IMR-90 (cell line): ENCODE data around the gene OAS1. TPM values are rescaled to one million over a fixed set of nuclear protein-coding genes. Genes with fewer than 3 reads are reported as not detected.

Source experiments
- ATAC-seq: fragments of 200-7000 bp; cut with Tn5 transposase; 2 replicates; pipeline ENCODE4 v1.9.1; 2020; ENCODE audit warnings: low read depth, mild to moderate bottlenecking, moderate library complexity
- BruUV-seq: library from RNA; stranded (reverse); fragments of 400-500 nt; replicated peaks from 2 replicates; lab custom pipeline; 2021; lab: Mats Ljungman, UMichigan
- CTCF ChIA-PET: fragments of 300-600 bp; formaldehyde crosslinking; extraction: SDS; loops from one replicate; lab custom pipeline; 2021; ENCODE audit warnings: antibody characterized with exemption; lab: Yijun Ruan, JAX
- POLR2A ChIA-PET: fragments of 300-600 bp; sonication (Branson Sonifier 250); formaldehyde crosslinking; loops from one replicate; lab custom pipeline; 2022; ENCODE audit warnings: antibody characterized with exemption; ENCODE audit not compliant: unreplicated experiment; lab: Charles Lee
- DNase-seq: peaks from one replicate; pipeline ENCODE4 v3.0.0; 2013
- H2AFZ ChIP-seq: replicated peaks from 2 replicates; pipeline ENCODE3; 2013; ENCODE audit warnings: low read length, mild to moderate bottlenecking; ENCODE audit not compliant: poor library complexity
- H2AK5ac ChIP-seq: 2 replicates; pipeline ENCODE4 v1.6.1; 2013; ENCODE audit warnings: low read depth, low read length, inconsistent platforms
- H2AK9ac ChIP-seq: replicated peaks from 2 replicates; pipeline ENCODE3; 2013; ENCODE audit warnings: mild to moderate bottlenecking, low read depth, low read length, moderate library complexity; ENCODE audit not compliant: poor library complexity
- H2BK120ac ChIP-seq: 2 replicates; pipeline ENCODE4 v1.6.1; 2013; ENCODE audit warnings: low read depth, low read length, inconsistent platforms
- H2BK15ac ChIP-seq: 3 replicates; pipeline ENCODE4 v1.6.1; 2013; ENCODE audit warnings: low read depth, low read length, inconsistent platforms
- H2BK20ac ChIP-seq: 2 replicates; pipeline ENCODE4 v1.6.1; 2013; ENCODE audit warnings: low read depth, mild to moderate bottlenecking, inconsistent platforms, low read length, moderate library complexity
- H2BK5ac ChIP-seq: 2 replicates; pipeline ENCODE4 v1.6.1; 2013; ENCODE audit warnings: mild to moderate bottlenecking, low read depth, low read length, inconsistent platforms; ENCODE audit not compliant: poor library complexity, severe bottlenecking
- H3K14ac ChIP-seq: replicated peaks from 2 replicates; pipeline ENCODE4 v1.6.1; 2013; ENCODE audit warnings: low read depth, low read length, inconsistent platforms
- H3K18ac ChIP-seq: 2 replicates; pipeline ENCODE4 v1.6.1; 2013; ENCODE audit warnings: low read depth, low read length, control low read depth
- H3K23ac ChIP-seq: 2 replicates; pipeline ENCODE4 v1.6.1; 2013; ENCODE audit warnings: low read depth, low read length, inconsistent platforms
- H3K27ac ChIP-seq: 2 replicates; pipeline ENCODE4 v1.5.1; 2013; ENCODE audit warnings: mild to moderate bottlenecking, control low read depth, low read length; ENCODE audit not compliant: insufficient read depth
- H3K27me3 ChIP-seq: 2 replicates; pipeline ENCODE4 v1.6.1; 2013; ENCODE audit warnings: low read length; ENCODE audit not compliant: control insufficient read depth, insufficient read depth
- H3K36me3 ChIP-seq: 2 replicates; pipeline ENCODE4 v1.6.1; 2013; ENCODE audit warnings: low read length, mixed read lengths; ENCODE audit not compliant: control insufficient read depth, insufficient read depth
- H3K4ac ChIP-seq: 2 replicates; pipeline ENCODE4 v1.6.1; 2013; ENCODE audit warnings: low read depth, low read length, inconsistent platforms
- H3K4me1 ChIP-seq: 2 replicates; pipeline ENCODE4 v1.6.1; 2013; ENCODE audit warnings: low read length, mixed read lengths; ENCODE audit not compliant: control insufficient read depth, insufficient read depth
- H3K4me2 ChIP-seq: 2 replicates; pipeline ENCODE4 v1.6.1; 2013; ENCODE audit warnings: low read depth, mild to moderate bottlenecking, control low read depth, low read length, moderate library complexity
- H3K4me3 ChIP-seq: 2 replicates; pipeline ENCODE4 v1.5.1; 2013; ENCODE audit warnings: low read depth, mild to moderate bottlenecking, control low read depth, low read length, moderate library complexity; ENCODE audit not compliant: insufficient read depth
- H3K56ac ChIP-seq: 2 replicates; pipeline ENCODE4 v1.6.1; 2013; ENCODE audit warnings: low read length, inconsistent platforms; ENCODE audit not compliant: insufficient read depth; ENCODE audit errors: extremely low read depth
- H3K79me1 ChIP-seq, 2 experiments: 2 replicates each; pipeline ENCODE4 v1.6.1; 2013; ENCODE audit warnings: low read length in 2 of 2, inconsistent platforms in 1 of 2, low read depth in 1 of 2
- H3K9ac ChIP-seq: 2 replicates; pipeline ENCODE4 v1.6.1; 2013; ENCODE audit warnings: low read depth, low read length, control low read depth
- H3K9me1 ChIP-seq: 2 replicates; pipeline ENCODE4 v1.6.1; 2013; ENCODE audit warnings: low read length, inconsistent platforms; ENCODE audit not compliant: insufficient read depth
- H3K9me3 ChIP-seq: 2 replicates; pipeline ENCODE4 v1.6.1; 2013; ENCODE audit warnings: low read length; ENCODE audit not compliant: control insufficient read depth, insufficient read depth
- H4K20me1 ChIP-seq: 2 replicates; pipeline ENCODE4 v1.6.1; 2013; ENCODE audit warnings: low read length, inconsistent platforms; ENCODE audit not compliant: insufficient read depth
- H4K5ac ChIP-seq: 2 replicates; pipeline ENCODE4 v1.6.1; 2013; ENCODE audit warnings: mild to moderate bottlenecking, low read depth, low read length, control low read depth
- H4K8ac ChIP-seq, 2 experiments: 2 replicates each; pipeline ENCODE4 v1.6.1; 2013; ENCODE audit warnings: low read depth in 2 of 2, low read length in 2 of 2, control low read depth in 1 of 2, inconsistent platforms in 1 of 2
- H4K91ac ChIP-seq: 2 replicates; pipeline ENCODE4 v1.6.1; 2013; ENCODE audit warnings: low read depth, low read length, inconsistent platforms; ENCODE audit not compliant: insufficient read depth
- CHD1 ChIP-seq: IDR thresholded peaks from 2 replicates; pipeline ENCODE4 v1.6.1; 2012; ENCODE audit warnings: low read depth, low read length, improper control_type of control experiment
- CTCF ChIP-seq: conservative IDR thresholded peaks from 2 replicates; pipeline ENCODE4 v1.5.1; 2012; ENCODE audit warnings: mild to moderate bottlenecking, low read depth, low read length, improper control_type of control experiment
- FOS ChIP-seq: fragments of 150-350 bp; IDR thresholded peaks from 2 replicates; pipeline ENCODE4 v1.6.1; 2016; ENCODE audit warnings: low read depth, low read length
- MAFK ChIP-seq: IDR thresholded peaks from 2 replicates; pipeline ENCODE4 v1.6.1; 2012; ENCODE audit warnings: low read depth, low read length, improper control_type of control experiment
- MXI1 ChIP-seq: IDR thresholded peaks from 2 replicates; pipeline ENCODE4 v1.6.1; 2012; ENCODE audit warnings: low read depth, mild to moderate bottlenecking, low read length, moderate library complexity, borderline replicate concordance
- NFE2L2 ChIP-seq: fragments of 150-350 bp; IDR thresholded peaks from 2 replicates; pipeline ENCODE4 v1.6.1; 2016; ENCODE audit warnings: low read depth, mild to moderate bottlenecking, low read length
- RAD21 ChIP-seq: IDR thresholded peaks from 2 replicates; pipeline ENCODE4 v1.6.1; 2012; ENCODE audit warnings: low read length, improper control_type of control experiment
- SMC3 ChIP-seq: fragments of 150-350 bp; IDR thresholded peaks from 2 replicates; pipeline ENCODE4 v1.6.1; 2016; ENCODE audit warnings: low read depth, mild to moderate bottlenecking, antibody characterized with exemption, low read length, moderate library complexity
- USF2 ChIP-seq: fragments of 150-350 bp; IDR thresholded peaks from 2 replicates; pipeline ENCODE4 v1.6.1; 2017; ENCODE audit warnings: mild to moderate bottlenecking, antibody characterized with exemption, low read length, low read depth
- WGBS, 2 experiments: methylation state at CpG; one replicate each; pipeline versions ENCODE4 v1.1.5 to v1.1.7; 2013; ENCODE audit warnings: missing lambda C conversion rate in 2 of 2; ENCODE audit not compliant: insufficient read length in 1 of 2; ENCODE audit errors: extremely low coverage in 2 of 2; 5-methylcytosine and 5-hydroxymethylcytosine counted together
- dilution Hi-C: fragments of 300-500 bp; cut with HindIII; formaldehyde crosslinking; loops from one replicate; pipeline ENCODE4 v1.14.3; 2018; ENCODE audit warnings: low sequenced_read_pairs; ENCODE audit not compliant: unreplicated experiment
- in situ Hi-C: fragments of 300-500 bp; cut with MboI; formaldehyde crosslinking; loops from 3 replicates; pipeline ENCODE4 v1.14.3; 2019; ENCODE audit warnings: low sequenced_read_pairs, inconsistent platforms, mixed read lengths
- intact Hi-C: fragments of 100-400 bp; cut with micrococcal nuclease; formaldehyde crosslinking; loops from 2 replicates; pipeline ENCODE4 v1.10.0; 2022
- polyA plus RNA-seq, 3 experiments: library from polyadenylated mRNA; depleted of rRNA; stranded (reverse); fragments of >200 nt; gene quantifications; 2 replicates each; pipeline ENCODE4 v1.2.3, GENCODE V29; 2012; ENCODE audit warnings: low replicate concordance in 1 of 3
- total RNA-seq: library from RNA; depleted of rRNA; stranded (reverse); fragments of >200 nt; gene quantifications from 2 replicates; pipeline ENCODE4 v1.2.3, GENCODE V29; 2012

OAS1 gene
- total and polyA plus RNA-seq, 2 of the 4 experiments (the other 2 are of a cell fraction) = not detected

GRCh38 chr12:112906712-112907414, at the start of gene OAS1 (continued):
- no peak for TF ChIP-seq CTCF

- Histone ChIP-seq H4K8ac (no peak overlapping the region), H3K27me3 (no peaks in the 10 kb centered on the region), H3K4me3 (no peak overlapping the region), H4K5ac (no peak overlapping the region), H3K9me3 (no peaks in the 10 kb centered on the region), H3K56ac (no peak overlapping the region), H3K79me1 (no peaks in the 10 kb centered on the region), H3K36me3 (no peaks in the 10 kb centered on the region), H3K27ac (no peak overlapping the region), H2BK20ac (no peak overlapping the region), H3K4me2 (no peak overlapping the region), H2AK9ac (no peak overlapping the region), H3K9ac (no peak overlapping the region), H3K23ac (no peak overlapping the region), H3K4me1 (no peaks in the 10 kb centered on the region), H3K4ac (no peak overlapping the region), H3K14ac (no peak overlapping the region), H4K91ac (no peak overlapping the region), H2AK5ac (no peak overlapping the region), H3K9me1 (no peaks in the 10 kb centered on the region), H2BK120ac (no peak overlapping the region), H3K18ac (no peak overlapping the region), H2BK15ac (no peak overlapping the region), H4K20me1 (no peaks in the 10 kb centered on the region), H2BK5ac (no peak overlapping the region), H2AFZ (no peak overlapping the region)
- TF ChIP-seq CHD1 (no peak), FOS (no peak), SMC3 (no peak), USF2 (no peak), NFE2L2 (no peak), MAFK (no peak), RAD21 (no peak), MXI1 (no peak)
- in situ Hi-C loops (no loop called here), dilution Hi-C loops (no loop called here), intact Hi-C loops (no loop called here)
- ChIA-PET POLR2A (no interaction called here), CTCF (no interaction called here)
- no CpG with 5 or more reads among the region's 3 CpGs for WGBS, 2 experiments
- no TSS peak for BruUV-seq
- DNase-seq (no peak), ATAC-seq (no peak)
Measured at GRCh38 chr12:112859291-112859690, 47.5 kb upstream of the OAS1 start.
